ENCODE data around the gene AKNA. TPM values are rescaled to one million over a fixed set of nuclear protein-coding genes. Genes with fewer than 3 reads are reported as not detected.

AKNA gene
- total RNA-seq, 1 donor from 2014 or later, result 14.6 TPM

DNA sequence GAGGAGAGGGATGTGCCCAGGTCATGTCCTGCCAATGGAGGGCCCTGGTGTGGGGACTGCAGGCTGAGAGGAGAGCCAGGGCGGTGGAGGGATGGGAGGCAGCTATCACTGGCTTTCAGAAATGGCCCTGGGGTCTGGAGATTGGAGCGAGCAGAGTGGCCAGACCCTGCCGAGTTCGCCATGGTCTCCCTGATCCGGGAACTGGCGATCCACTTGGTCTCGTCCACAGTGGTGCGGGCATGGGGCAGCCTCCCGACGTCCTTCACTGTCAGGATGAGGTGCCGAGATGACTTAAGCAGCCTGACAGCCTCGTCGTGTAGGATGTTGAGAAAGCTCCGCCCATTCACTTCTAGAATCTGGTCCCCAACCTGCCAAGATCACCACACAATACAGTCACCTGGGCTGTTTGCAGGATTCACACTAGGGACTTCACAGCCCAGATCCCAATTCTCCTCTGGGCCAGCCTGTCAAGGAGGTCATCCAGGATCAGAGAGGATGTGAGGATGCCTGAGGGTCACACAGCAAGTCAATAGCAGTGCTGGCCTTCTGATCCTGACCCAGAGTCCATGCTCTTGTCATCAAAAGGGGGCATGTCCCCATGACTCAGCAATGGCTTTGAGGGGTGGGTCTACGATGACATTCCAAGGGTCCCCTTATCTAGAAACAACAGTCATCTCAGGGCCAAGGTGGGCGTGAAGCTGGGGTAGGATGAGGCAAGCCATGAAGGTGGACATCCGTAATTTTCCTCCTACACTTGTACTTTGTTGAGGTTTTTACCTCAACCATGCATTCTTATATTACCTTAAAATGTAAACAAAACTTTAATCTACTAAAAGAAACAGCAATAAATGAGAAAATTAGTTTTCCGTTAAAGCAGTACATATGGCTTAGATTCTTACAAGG lies 38.5 kb upstream of the AKNA start:
- TF ChIP-seq, protein P1, sequence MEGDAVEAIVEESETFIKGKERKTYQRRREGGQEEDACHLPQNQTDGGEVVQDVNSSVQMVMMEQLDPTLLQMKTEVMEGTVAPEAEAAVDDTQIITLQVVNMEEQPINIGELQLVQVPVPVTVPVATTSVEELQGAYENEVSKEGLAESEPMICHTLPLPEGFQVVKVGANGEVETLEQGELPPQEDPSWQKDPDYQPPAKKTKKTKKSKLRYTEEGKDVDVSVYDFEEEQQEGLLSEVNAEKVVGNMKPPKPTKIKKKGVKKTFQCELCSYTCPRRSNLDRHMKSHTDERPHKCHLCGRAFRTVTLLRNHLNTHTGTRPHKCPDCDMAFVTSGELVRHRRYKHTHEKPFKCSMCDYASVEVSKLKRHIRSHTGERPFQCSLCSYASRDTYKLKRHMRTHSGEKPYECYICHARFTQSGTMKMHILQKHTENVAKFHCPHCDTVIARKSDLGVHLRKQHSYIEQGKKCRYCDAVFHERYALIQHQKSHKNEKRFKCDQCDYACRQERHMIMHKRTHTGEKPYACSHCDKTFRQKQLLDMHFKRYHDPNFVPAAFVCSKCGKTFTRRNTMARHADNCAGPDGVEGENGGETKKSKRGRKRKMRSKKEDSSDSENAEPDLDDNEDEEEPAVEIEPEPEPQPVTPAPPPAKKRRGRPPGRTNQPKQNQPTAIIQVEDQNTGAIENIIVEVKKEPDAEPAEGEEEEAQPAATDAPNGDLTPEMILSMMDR (conservative IDR thresholded peaks at IDR 0.05; ENCODE audit: low read depth, low read length), result no peak
- no peak for DNase-seq (ENCODE audit: low read depth)
- H3K4me3 ChIP-seq (ENCODE audit: low read depth, low read length), result no peak overlapping the region

DNA sequence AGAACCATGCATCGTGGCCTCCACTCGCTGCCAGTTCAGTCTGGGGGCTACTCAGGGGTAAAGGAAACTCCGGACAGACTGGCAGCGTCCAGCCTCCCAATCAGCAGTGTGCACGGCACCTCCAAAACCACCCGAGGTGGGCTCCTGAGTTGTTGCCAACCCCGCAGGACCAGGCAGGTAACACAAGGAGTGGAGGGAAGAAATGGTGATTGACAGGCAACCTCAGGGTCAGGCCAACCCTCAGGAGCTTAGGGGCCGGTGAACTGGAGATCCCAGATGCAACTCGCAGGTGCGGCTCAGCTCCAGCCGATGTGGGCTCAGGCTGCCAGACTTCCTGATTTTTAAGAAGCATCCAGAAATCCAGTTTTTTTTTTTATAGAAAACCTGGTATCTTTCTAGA lies 37.3 kb upstream of the AKNA start:
- H3K4me3 ChIP-seq (ENCODE audit: low read depth, low read length), result no peak overlapping the region
- TF ChIP-seq, protein P1 (conservative IDR thresholded peaks at IDR 0.05; ENCODE audit: low read depth, low read length), result no peak
- no peak for DNase-seq (ENCODE audit: low read depth)

DNA sequence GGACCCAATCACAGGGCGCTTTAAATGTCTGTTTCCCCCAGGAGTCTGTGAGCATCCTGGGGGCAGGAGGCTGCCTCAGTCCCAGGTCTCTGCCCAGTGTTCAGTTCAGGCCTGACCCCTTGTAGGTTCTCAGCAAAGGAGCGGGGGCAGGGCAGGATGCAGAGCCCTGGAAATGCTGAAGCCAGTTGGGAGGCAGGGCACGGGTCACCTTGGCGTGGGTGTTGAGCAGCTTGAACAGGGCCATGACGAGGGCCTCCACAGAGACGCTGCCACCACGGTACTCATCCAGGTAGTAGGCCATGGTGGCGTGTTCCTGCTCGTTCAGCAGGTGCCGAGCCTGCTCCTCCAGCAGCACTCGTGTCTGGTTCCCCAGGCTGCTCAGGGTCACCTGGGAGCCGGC lies 36.3 kb upstream of the AKNA start:
- H3K4me3 ChIP-seq (ENCODE audit: low read depth, low read length), result no peak overlapping the region
- DNase-seq (ENCODE audit: low read depth), result no peak
- TF ChIP-seq, protein P1 (conservative IDR thresholded peaks at IDR 0.05; ENCODE audit: low read depth, low read length), result no peak

DNA sequence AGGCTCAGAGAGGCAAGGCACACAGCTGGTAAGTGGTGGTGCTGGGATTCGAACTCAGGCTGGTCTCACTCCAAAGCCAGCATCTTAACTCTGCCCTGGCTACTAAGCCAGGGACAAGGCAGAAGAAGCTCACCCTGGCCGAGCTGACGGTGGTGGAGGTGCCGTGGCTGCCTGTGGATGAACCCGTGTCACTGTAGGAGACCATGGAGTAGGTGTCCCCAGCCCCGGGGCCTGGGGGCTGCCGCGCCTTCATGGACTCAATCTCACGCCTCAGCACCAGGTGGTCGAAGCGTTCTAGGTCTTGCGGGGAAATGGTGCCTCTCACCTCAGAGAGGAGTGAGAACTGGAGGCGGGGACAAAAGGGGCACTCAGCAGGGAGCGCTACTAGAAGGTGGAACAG lies 35.4 kb upstream of the AKNA start:
- no peak for DNase-seq (ENCODE audit: low read depth)
- TF ChIP-seq, protein P1 (conservative IDR thresholded peaks at IDR 0.05; ENCODE audit: low read depth, low read length), result no peak
- no peak overlapping the region for H3K4me3 ChIP-seq (ENCODE audit: low read depth, low read length)

DNA sequence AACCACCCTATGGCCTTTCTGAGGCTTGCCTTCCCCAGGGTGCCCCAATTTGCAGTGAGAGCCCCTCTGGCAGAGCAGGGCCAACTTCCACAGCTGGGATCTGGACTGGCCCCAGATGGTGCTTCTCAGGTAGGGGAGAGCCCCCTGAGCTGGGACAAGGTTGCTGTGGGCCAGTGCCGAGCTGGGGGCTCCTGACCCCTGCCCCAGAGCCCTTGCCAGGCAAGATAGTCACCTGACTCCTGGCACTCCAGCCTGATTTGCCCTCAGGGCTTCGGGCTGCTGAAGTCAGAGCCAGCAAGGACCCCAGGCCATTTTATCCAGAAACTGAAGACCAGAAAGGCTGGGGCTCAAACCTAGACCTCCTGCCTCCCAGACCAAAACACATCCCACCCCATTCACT lies 33.4 kb upstream of the AKNA start:
- no peak overlapping the region for H3K4me3 ChIP-seq (ENCODE audit: low read depth, low read length)
- DNase-seq (ENCODE audit: low read depth), result no peak
- TF ChIP-seq, protein P1 (conservative IDR thresholded peaks at IDR 0.05; ENCODE audit: low read depth, low read length), result no peak

DNA sequence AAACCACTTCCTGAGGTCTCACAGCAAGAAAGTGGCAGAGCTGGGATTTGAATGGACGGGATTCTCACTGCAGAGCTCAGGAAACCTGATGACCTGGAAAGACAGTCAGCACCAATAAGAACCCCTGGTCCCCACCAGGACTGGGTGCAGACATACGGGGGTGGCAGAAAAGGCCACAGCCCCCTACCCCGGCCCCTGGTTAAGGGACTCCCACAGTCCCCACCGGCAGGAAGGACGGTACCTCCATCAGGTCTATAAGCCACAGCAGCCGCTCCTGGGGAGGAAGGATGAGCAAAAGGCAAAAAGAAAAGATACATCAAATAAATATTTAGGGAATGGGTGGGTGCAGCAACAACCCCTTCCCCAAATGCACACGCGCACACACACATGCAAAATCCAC lies 32.0 kb upstream of the AKNA start:
- DNase-seq (ENCODE audit: low read depth), result no peak
- no peak overlapping the region for H3K4me3 ChIP-seq (ENCODE audit: low read depth, low read length)
- TF ChIP-seq, protein P1 (conservative IDR thresholded peaks at IDR 0.05; ENCODE audit: low read depth, low read length), result no peak

DNA sequence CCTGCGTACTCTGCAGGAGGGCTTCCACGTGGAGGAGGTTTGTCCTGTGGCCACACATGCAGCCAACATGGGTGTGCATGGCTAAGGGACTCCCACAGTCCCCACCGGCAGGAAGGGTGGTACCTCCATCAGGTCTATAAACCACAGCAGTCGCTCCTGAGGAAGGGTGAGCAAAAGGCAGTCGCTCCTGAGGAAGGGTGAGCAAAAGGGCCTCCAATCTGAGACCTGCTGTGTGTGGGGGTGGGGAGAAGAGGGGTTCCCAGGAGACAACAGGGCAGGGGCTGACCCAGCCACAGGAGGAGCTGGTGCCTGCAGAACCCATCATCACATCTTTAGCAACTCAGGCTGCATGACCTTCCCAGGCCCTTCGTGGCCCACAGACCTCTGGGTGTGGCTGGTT lies 30.3 kb upstream of the AKNA start:
- TF ChIP-seq, protein P1 (conservative IDR thresholded peaks at IDR 0.05; ENCODE audit: low read depth, low read length), result no peak
- H3K4me3 ChIP-seq (ENCODE audit: low read depth, low read length), result no peak overlapping the region
- DNase-seq (ENCODE audit: low read depth), result no peak

Measured in epithelial cell of proximal tubule (primary cell).